ENCODE data around the gene FERMT3.

The FERMT3 gene

DNA sequence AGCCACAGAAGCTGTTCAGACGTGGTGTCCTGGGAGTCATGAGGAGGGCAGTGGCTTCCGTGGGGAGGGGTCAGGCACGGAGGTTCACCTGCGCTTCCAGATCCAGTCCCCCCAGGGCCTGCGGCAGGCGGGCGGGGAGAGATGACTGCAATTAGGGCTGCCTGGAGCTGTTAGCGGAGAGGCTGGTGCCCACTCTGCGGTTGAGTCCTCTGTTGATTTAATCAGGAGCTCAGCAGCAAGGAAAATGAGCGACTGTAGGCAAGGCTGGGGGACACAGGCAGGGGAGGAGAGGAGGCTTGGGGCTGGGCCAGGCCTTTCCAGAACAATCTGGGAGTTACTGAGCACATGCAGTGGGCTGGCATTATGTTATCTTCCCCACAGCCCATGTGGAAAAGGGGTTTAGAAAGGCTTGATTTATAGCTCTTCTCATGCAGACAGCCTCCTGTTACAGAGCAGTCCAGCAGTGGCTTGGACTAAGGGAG, 57.9 kb downstream of the FERMT3 start:
- no peak for DNase-seq (ENCODE audit: low read depth)

DNA sequence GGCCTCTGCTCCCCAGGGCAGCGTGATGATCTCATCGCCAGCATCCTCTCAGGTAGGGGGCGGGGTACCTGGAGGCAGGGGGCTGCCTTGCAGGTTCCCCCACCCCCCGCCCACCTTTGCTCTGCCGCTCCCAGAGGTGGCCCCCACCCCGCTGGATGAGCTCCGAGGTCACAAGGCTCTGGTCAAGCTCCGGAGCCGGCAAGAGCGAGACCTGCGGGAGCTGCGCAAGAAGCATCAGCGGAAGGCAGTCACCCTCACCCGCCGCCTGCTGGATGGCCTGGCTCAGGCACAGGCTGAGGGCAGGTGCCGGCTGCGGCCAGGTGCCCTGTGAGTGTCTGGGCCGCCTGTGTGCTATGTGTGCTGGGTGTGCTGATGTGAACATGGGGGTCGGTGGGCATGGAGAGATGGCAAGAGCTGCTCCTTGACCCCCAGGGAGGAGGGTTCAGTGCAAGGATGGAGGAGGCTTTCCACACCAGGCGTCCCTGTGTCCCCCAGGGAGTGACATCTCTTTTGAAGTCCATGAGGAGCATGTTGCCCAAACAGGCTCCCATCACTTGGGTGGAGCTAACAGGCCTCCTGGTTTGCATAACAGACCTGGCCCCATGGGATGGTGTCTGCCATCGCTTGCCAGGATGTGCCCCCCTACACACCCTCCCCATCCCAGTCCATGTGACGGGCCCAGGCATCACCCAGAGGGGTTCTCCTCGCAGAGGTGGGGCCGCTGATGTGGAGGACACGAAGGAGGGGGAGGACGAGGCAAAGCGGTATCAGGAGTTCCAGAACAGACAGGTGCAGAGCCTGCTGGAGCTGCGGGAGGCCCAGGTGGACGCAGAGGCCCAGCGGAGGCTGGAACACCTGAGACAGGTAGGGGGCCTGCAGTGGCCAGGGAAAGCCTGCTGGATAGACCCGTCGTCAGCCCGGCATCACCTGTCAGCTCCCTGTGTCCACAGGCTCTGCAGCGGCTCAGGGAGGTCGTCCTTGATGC, 58.9 kb downstream of the FERMT3 start:
- DNase-seq (ENCODE audit: low read depth): no peak

DNA sequence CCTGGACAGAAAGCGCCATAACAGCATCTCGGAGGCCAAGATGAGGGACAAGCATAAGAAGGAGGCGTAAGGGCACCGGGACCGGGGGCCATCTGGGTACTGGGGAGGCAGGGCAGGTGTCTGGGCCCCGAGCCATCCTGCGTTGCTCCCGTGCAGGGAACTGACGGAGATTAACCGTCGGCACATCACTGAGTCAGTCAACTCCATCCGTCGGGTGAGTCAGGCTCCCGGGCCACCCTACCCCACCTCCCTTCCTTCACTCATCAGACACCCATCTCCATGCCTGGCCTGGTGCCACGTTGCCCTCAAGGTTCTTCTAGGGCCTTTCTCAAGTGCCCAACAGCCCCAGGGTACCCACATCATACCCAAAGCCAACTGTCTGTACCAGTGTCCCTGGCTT, 59.8 kb downstream of the FERMT3 start:
- no peak for DNase-seq (ENCODE audit: low read depth)

DNA sequence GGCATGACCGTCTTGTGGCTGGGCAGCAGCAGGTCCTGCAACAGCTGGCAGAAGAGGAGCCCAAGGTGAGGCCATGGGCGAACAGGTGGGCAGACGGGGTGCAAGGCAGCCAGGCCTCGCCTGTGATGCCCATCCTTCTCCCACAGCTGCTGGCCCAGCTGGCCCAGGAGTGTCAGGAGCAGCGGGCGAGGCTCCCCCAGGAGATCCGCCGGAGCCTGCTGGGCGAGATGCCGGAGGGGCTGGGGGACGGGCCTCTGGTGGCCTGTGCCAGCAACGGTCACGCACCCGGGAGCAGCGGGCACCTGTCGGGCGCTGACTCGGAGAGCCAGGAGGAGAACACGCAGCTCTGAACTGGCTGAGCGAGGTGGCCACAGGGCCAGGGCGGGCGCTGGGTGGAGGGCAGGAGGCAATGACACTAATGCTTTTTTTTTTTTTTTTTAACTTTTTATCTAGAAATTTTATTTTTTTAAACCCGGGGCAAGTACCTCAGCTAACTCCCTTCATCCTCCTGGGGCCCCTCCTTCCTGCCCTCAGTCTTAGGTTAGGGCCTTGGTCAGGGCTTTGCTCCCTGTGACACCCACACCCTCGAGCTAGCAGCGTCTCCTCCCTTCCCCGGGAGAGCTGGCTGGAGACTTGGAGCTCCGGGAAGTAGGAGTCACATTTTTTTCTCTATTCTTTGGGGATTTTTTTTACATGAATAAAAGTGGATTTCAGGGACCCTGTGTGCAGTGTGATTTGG, 60.9 kb downstream of the FERMT3 start:
- DNase-seq (ENCODE audit: low read depth): no peak

DNA sequence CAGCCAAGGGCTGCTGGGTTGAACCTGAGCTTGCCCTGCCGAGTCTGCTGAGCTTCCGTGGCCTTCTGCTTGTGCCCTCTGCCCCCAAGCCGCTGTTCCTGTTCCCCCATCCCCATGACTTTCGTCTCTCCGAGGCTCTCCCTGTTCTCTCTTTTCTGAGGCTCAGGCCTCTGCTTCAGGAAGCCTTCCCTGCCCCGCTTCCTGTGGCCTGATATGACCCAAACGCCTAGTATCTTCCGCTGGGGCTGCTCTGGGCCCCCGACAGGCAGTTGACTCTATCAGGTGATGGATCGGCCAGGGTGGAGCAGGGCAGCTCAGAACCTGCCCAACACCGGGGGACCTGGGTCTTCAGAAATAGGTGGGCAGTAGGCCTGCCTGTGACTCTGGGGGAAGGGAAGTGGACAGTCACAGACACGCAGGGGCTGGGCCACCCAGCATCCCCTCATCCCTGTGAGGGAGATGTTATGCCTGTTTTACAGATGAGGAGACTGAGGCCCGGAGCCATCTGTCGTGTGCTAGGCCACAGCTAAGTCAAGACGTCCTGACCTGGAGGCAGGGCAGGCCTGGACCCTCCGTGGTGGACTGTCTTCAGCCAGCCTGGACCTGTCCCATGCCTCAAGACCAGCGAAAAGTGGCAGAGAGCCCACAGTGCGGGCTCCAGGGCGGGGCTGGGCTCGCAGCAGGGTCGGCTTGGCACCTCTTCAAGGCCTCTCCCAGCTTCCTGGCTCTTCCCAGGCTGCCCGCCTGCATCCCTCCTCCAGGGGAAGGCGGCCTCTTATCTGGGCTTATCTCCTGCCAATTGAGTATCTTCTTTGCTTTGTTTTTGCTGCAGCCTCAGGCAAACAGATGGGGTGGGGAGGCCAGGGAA, 61.7 kb downstream of the FERMT3 start:
- DNase-seq (ENCODE audit: low read depth): no peak

DNA sequence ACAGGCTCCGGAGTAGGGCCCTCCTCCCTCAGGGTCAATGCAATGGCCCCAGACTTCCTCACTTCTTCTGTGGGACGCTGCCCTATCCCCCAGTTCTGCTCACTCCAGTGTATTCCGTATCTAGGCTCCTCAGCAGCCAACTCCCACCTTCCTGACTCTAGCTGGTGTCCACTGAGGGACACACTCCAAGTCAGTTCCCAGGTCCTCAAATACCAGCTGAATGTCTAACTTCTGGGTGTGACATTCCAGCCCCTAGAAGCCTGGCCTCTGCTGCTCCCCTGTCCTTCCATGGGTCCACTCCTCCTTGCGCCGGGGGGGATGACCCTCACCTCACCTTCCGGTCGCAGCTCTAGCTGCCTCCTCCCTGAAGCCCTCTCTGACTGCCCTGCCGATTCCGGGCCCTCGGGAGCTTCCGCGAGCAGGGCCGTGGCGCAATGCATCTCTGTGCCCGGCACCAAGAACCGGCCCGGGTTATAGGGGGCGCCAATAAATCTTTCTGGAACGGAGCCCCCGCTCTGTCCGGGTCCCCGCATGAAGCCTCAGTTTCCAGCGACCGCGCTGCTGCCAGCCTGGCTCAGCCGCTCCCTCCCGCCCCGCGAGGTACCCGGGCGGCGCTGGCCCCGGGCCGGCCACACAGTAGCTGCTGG, 62.5 kb downstream of the FERMT3 start:
- no peak for DNase-seq (ENCODE audit: low read depth)

DNA sequence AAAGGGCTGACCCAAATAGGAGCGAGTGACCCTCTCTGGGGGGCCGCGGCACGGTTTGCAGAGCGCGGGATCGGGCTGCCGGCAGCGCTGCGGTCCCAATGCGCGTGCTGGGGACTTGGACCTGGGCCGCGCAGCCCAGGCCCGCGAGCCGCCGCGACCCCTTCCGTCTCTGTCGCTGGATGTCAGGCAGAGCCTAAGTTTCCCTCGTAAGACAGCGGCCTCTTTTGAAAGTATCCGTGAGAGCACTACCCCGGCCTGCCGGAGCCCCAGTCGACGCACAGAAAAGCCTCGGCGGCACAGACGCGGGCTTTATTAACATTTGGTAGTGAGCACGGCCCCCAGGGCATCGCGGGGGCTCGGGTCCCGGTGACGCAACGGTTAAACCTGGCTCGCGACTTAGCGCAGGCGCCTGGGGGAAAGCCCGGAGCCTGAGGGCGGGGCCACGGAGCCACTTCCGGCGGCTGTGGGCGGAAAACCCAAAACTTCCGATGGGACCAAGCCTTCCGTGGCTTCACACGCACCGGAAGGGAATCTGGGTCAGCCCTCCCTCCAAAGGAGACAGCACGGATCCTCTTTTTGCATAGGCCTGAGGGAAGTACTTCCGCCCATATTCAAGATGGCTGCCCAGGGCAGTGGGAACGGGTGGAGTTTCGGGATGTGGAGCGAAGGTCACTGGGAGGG, 63.2 kb downstream of the FERMT3 start:
- DNase-seq (ENCODE audit: low read depth): peak; percentile 100
